ENCODE data around the gene ARHGAP12. TPM values are rescaled to one million over a fixed set of nuclear protein-coding genes. Genes with fewer than 3 reads are reported as not detected.

The ARHGAP12 gene, protein sequence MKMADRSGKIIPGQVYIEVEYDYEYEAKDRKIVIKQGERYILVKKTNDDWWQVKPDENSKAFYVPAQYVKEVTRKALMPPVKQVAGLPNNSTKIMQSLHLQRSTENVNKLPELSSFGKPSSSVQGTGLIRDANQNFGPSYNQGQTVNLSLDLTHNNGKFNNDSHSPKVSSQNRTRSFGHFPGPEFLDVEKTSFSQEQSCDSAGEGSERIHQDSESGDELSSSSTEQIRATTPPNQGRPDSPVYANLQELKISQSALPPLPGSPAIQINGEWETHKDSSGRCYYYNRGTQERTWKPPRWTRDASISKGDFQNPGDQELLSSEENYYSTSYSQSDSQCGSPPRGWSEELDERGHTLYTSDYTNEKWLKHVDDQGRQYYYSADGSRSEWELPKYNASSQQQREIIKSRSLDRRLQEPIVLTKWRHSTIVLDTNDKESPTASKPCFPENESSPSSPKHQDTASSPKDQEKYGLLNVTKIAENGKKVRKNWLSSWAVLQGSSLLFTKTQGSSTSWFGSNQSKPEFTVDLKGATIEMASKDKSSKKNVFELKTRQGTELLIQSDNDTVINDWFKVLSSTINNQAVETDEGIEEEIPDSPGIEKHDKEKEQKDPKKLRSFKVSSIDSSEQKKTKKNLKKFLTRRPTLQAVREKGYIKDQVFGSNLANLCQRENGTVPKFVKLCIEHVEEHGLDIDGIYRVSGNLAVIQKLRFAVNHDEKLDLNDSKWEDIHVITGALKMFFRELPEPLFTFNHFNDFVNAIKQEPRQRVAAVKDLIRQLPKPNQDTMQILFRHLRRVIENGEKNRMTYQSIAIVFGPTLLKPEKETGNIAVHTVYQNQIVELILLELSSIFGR
- total RNA-seq (2022; extraction: Qiagen RNA extraction), result 21.3 to 24.5 TPM (median 22.4 TPM) in 5 replicates

DNA sequence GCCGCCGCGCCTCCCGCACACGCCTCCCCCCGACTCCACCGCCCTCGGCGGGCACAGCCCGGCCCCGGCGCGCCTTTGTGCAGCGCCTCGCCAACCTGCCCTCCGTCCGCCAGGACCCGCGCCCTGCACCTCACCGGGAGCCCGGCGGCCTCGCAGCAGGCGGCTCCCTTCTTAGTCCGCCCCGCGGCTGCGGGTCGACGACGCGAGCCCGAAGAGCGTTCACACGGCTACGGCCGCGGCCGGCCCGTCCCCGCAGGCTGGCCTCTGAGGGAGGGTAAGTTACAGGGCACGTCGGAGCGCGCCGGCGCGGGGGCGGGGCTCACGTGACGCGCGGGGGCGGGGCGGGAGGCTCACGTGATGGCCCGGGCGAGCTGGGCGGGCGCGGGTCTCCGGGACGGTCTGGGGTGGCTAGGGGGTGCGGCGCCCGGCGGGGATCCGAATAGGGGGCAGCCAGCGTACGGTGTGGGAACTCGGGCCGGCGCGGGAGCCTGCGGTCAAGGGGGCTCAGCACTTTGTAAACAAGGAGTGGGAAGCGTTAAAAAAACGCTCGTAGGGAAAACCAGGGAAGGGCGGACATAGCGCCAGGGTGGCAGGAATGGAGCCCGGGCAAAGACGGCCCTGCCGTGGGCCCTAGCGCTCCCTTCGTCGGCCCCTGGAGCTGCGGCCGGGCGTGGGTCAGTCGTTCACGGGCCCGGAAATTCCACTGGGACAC is at the start of gene ARHGAP12:
TSS of gene ARHGAP12 (minus strand) at position 283 of the 712 bp plus-strand sequence. CDS start 19,976 bp downstream, outside the sequence.

Other genes starting within 250 kb of the ARHGAP12 start
- gene KIF5B, start 127.6 kb upstream of the ARHGAP12 start, total RNA-seq (2022; extraction: Qiagen RNA extraction), result 52.6 to 78.4 TPM (median 68.1 TPM) in 5 replicates